GM12865 (cell line): ENCODE results near the gene SCYL2.
"Not testable (repeated sequence)": the region's sequence is repeated elsewhere in the genome, so short reads cannot be mapped to it uniquely, and the experiment has no call there.

Source experiments
- DNase-seq: peaks from one replicate; pipeline ENCODE4 v3.0.0; 2010; ENCODE audit warnings: low read depth
- H3K4me3 ChIP-seq: 2 replicates; pipeline ENCODE4 v1.5.1; 2011; ENCODE audit warnings: mild to moderate bottlenecking, low read depth, low read length, control low read depth
- CTCF ChIP-seq: IDR thresholded peaks from 2 replicates; pipeline ENCODE4 v1.5.1; 2011; ENCODE audit warnings: low read length, control low read depth, low read depth, inconsistent platforms; ENCODE audit not compliant: insufficient read depth; ENCODE audit errors: missing control alignments

The SCYL2 gene

GRCh38 chr12:100295764-100296555 lies 29.0 kb downstream of the SCYL2 start:
- no peak for DNase-seq

DNA sequence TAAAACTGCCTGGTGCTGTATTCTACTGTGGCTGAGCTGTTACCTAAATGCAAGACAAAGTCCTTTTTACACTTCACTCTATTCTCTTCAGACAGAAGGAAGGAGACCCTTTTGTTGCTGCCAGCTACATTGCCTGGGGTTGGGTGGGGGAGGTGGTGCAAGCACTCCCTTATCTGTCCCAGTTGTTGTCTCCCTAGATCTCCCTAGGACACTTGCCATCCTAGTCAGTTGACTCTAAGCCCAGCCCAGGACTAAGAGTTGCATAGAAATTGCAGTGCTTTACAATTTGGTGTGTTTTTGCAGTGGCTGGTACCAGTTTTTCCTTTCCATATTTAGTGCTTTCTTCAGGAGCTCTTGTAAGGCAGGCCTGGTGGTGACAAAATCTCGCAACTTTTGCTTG lies 35.1 kb downstream of the SCYL2 start:
- no peak for TF ChIP-seq CTCF
- DNase-seq: no peak

More at GRCh38 chr12:100295764-100296555, 29.0 kb downstream of the SCYL2 start:
- H3K4me3 ChIP-seq: no peak overlapping the region
- no peak for TF ChIP-seq CTCF

GRCh38 chr12:100303831-100304230 lies 36.9 kb downstream of the SCYL2 start:
- no peak for TF ChIP-seq CTCF
- no peak overlapping the region for H3K4me3 ChIP-seq
- DNase-seq: no peak

More for the DNA sequence above, 35.1 kb downstream of the SCYL2 start:
- no peak overlapping the region for H3K4me3 ChIP-seq

- not testable (repeated sequence) for DNase-seq, H3K4me3 ChIP-seq
These were observed 37.4 kb downstream of the SCYL2 start for GRCh38 chr12:100304334-100304733.

- DNase-seq, H3K4me3 ChIP-seq: not testable (repeated sequence)
These were observed 41.2 kb downstream of the SCYL2 start for GRCh38 chr12:100308138-100308537.

DNA sequence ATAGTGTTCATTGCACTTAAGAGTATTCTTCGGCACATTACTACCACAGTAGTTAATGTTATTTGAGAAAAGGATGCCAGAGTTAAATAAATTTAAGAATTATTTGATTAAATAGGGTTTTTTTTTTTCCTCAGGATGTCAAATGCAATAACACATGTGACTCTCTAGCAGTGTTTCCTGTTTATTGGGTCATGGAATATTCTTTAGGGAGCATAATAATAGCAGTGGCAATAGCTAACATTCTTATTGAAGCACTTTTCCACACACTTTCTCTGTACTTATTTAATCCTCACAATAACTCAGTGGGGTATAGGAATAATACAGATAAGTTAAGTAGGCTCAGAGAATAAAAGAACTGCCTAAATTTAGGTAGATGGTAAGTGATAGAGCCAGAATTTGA lies 44.3 kb downstream of the SCYL2 start:
- DNase-seq: no peak
- H3K4me3 ChIP-seq: no peak overlapping the region
- no peak for TF ChIP-seq CTCF

- DNase-seq: no peak
- no peak overlapping the region for H3K4me3 ChIP-seq
- TF ChIP-seq CTCF: no peak
These were observed 50.4 kb downstream of the SCYL2 start for GRCh38 chr12:100317371-100317770.

DNA sequence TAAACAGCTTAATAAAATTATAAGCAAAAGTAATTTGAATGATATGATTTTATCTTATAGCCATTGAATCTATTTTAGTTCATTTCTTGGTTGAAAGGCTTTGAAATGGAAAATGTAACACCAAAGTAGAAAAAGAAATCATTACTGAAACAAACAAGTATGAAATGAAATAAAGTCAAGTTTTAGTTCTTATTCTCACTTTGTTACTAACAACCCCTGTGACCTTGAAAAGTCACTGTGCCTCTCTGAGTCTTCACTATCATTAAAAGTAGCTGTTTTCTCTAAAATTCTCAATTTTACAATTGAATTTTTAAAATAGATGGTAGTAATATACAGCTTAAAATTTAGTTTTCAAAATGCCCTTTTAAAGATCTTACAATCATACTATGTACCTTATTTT lies 57.5 kb downstream of the SCYL2 start:
- H3K4me3 ChIP-seq: no peak overlapping the region
- TF ChIP-seq CTCF: no peak
- DNase-seq: peak; percentile 13
